DND-41 (cell line): ENCODE data around the gene SORT1.

Experiments used
- ATAC-seq: fragments of 200-7000 bp; cut with Tn5 transposase; 3 replicates; pipeline ENCODE4 v1.9.1; 2021; ENCODE audit warnings: low read depth; ENCODE audit not compliant: insufficient read depth
- DNase-seq: peaks from one replicate; pipeline ENCODE4 v3.0.0-alpha.2; 2020
- H2AFZ ChIP-seq: 2 replicates; pipeline ENCODE4 v1.6.0; 2012; ENCODE audit warnings: low read depth, low read length
- H3K27ac ChIP-seq: 2 replicates; pipeline ENCODE4 v1.5.1; 2012; ENCODE audit warnings: low read length, inconsistent platforms
- H3K27me3 ChIP-seq: fragments of 200-600 bp; sonication (generic); 2 replicates; pipeline ENCODE4 v1.6.0; 2012; ENCODE audit warnings: low read length, mild to moderate bottlenecking, inconsistent platforms; ENCODE audit not compliant: insufficient read depth, poor library complexity
- H3K36me3 ChIP-seq: 2 replicates; pipeline ENCODE4 v1.5.1; 2012; ENCODE audit warnings: low read length, inconsistent platforms; ENCODE audit not compliant: insufficient read depth
- H3K4me1 ChIP-seq: 2 replicates; pipeline ENCODE4 v1.5.1; 2012; ENCODE audit warnings: mild to moderate bottlenecking, low read length; ENCODE audit not compliant: insufficient read depth
- H3K4me2 ChIP-seq: 2 replicates; pipeline ENCODE4 v1.6.0; 2012; ENCODE audit warnings: mild to moderate bottlenecking, moderate library complexity, low read length, inconsistent platforms; ENCODE audit not compliant: insufficient read depth
- H3K4me3 ChIP-seq, 2 experiments: fragments of 200-600 bp in 1 of 2; shearing (Covaris generic) in 1 of 2; 2 replicates each; pipeline ENCODE4 v1.5.1; 2012 to 2016; ENCODE audit warnings: inconsistent platforms in 2 of 2, low read length in 2 of 2, mild to moderate bottlenecking in 2 of 2, low read depth in 1 of 2, moderate library complexity in 1 of 2
- H3K79me2 ChIP-seq: 2 replicates; pipeline ENCODE4 v1.6.0; 2012; ENCODE audit warnings: low read length, inconsistent platforms; ENCODE audit not compliant: insufficient read depth
- H3K9ac ChIP-seq: 2 replicates; pipeline ENCODE4 v1.6.0; 2012; ENCODE audit warnings: low read depth, mild to moderate bottlenecking, inconsistent platforms, low read length, moderate library complexity
- H3K9me3 ChIP-seq: 2 replicates; pipeline ENCODE4 v1.5.1; 2012; ENCODE audit warnings: low read length, moderate library complexity, mild to moderate bottlenecking, inconsistent platforms; ENCODE audit not compliant: insufficient read depth, severe bottlenecking
- H4K20me1 ChIP-seq: 2 replicates; pipeline ENCODE4 v1.6.0; 2012; ENCODE audit warnings: low read length; ENCODE audit not compliant: insufficient read depth
- EZH2 ChIP-seq: IDR thresholded peaks from 3 replicates; pipeline ENCODE4 v1.6.1; 2012; ENCODE audit warnings: borderline replicate concordance, low read depth, mild to moderate bottlenecking, moderate library complexity, low read length, inconsistent platforms; ENCODE audit not compliant: severe bottlenecking
- TF ChIP-seq, protein P1 (sequence below): IDR thresholded peaks from 2 replicates; pipeline ENCODE4 v1.5.1; 2012; ENCODE audit warnings: borderline replicate concordance, low read length, moderate library complexity, mild to moderate bottlenecking; ENCODE audit not compliant: poor library complexity, severe bottlenecking; ENCODE audit errors: extremely low read depth

SORT1 gene

DNA sequence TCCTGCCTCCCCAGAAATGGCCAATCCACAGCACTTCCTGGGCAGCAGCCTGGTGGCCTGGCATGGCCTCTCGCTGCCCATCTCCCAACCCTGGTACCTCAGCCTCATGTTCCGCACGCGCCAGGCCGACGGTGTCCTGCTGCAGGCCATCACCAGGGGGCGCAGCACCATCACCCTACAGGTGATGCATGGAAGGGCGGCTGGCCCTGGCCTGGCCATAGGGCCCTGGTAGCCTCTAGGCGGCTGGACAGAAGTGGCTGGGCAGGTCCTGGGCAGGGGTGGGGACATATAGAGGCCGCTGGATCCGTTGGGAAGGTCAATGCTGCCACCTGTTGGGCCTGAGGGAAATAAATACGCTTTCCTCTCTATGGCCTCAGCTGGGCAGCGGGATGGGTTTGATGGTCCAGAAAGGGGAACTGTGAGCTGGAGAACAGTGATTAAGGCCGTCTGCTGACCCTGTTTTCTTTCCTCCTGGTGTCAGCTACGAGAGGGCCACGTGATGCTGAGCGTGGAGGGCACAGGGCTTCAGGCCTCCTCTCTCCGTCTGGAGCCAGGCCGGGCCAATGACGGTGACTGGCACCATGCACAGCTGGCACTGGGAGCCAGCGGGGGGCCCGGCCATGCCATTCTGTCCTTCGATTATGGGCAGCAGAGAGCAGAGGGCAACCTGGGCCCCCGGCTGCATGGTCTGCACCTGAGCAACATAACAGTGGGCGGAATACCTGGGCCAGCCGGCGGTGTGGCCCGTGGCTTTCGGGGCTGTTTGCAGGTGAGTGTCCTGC is 133.9 kb downstream of the SORT1 start:
- no peaks in the 10 kb centered on the region for H3K9me3 ChIP-seq
- DNase-seq (peak; percentile 69), ATAC-seq (peak; percentile 88)
- no peaks in the 10 kb centered on the region for H3K27me3 ChIP-seq
- H3K79me2 ChIP-seq, result no peaks in the 10 kb centered on the region
- no peaks in the 10 kb centered on the region for H3K4me1 ChIP-seq
- no peak overlapping the region for H3K4me2 ChIP-seq
- H2AFZ ChIP-seq, result no peak overlapping the region
- no peak overlapping the region for H3K9ac ChIP-seq
- H3K4me3 ChIP-seq, result no peak overlapping the region
- H4K20me1 ChIP-seq, result no peaks in the 10 kb centered on the region
- TF ChIP-seq, protein P1, sequence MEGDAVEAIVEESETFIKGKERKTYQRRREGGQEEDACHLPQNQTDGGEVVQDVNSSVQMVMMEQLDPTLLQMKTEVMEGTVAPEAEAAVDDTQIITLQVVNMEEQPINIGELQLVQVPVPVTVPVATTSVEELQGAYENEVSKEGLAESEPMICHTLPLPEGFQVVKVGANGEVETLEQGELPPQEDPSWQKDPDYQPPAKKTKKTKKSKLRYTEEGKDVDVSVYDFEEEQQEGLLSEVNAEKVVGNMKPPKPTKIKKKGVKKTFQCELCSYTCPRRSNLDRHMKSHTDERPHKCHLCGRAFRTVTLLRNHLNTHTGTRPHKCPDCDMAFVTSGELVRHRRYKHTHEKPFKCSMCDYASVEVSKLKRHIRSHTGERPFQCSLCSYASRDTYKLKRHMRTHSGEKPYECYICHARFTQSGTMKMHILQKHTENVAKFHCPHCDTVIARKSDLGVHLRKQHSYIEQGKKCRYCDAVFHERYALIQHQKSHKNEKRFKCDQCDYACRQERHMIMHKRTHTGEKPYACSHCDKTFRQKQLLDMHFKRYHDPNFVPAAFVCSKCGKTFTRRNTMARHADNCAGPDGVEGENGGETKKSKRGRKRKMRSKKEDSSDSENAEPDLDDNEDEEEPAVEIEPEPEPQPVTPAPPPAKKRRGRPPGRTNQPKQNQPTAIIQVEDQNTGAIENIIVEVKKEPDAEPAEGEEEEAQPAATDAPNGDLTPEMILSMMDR, result peak; percentile 89
- no peak for TF ChIP-seq EZH2
- no peaks in the 10 kb centered on the region; the same call in 1 of the 2 replicates for H3K36me3 ChIP-seq
- no peak overlapping the region for H3K27ac ChIP-seq

DNA sequence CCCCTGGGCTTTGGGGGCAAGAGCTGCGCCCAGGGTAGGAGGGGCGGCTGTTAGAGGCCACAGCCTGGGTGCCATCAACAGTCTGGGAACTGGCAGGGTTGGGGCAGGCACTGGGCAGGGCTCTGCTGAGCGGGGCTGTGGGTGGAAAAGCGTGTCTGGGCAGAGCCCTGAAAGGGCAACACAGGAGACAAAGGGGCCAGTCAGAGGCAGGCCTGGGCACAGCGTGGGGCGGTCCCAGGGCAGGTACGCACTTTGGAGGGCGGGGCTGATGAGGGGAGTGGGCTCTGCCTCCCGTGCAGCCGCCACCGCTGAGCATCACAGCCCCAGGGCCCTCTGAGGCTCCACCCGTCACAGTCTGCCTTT is 134.5 kb downstream of the SORT1 start:
- Histone ChIP-seq H4K20me1 (no peaks in the 10 kb centered on the region), H3K4me2 (no peak overlapping the region), H3K4me1 (no peaks in the 10 kb centered on the region), H3K36me3 (no peaks in the 10 kb centered on the region), H3K9ac (no peak overlapping the region), H3K27me3 (no peaks in the 10 kb centered on the region), H2AFZ (no peak overlapping the region), H3K4me3 (no peak overlapping the region), H3K9me3 (no peaks in the 10 kb centered on the region), H3K27ac (no peak overlapping the region), H3K79me2 (no peaks in the 10 kb centered on the region)
- no peak for DNase-seq
- TF ChIP-seq EZH2, result no peak
- ATAC-seq, result peak; percentile 19; the same call in 2 of the 3 replicates

DNA sequence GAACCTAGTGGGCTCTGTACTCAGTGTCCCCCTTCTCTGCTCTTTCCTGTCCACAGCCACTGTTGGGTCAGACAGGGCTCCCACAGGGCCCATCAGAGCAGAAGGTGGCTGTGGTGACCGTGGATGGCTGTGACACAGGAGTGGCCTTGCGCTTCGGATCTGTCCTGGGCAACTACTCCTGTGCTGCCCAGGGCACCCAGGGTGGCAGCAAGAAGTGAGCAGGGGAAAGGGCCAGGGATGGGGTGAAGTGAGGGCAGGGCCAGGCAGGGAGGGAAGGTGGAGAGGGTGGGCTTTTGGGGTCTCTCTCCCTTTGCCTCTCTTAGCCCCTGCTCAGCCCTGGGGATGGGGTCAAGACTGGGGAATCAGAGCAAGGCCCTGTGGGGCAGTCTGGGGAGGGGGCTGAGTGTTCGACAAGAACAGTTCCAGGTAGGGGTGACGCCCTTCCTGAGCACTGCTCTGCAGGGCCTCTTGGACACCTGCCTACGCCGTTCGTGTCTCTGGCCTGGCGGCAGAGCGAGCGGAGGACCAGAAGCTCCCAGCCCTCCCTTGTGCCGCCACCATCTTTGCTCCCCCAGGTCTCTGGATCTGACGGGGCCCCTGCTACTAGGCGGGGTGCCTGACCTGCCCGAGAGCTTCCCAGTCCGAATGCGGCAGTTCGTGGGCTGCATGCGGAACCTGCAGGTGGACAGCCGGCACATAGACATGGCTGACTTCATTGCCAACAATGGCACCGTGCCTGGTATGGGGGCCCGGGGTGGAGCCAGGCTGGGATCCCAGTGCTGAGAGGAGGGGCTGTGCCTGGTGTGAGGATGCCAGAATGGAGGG is 135.3 kb downstream of the SORT1 start:
- Histone ChIP-seq H3K4me1 (no peaks in the 10 kb centered on the region), H3K4me3 (no peak overlapping the region), H3K79me2 (no peaks in the 10 kb centered on the region), H4K20me1 (no peaks in the 10 kb centered on the region; the same call in 1 of the 2 replicates), H2AFZ (no peak overlapping the region), H3K27me3 (no peaks in the 10 kb centered on the region), H3K9ac (no peak overlapping the region), H3K9me3 (no peaks in the 10 kb centered on the region), H3K36me3 (no peaks in the 10 kb centered on the region), H3K27ac (no peak overlapping the region), H3K4me2 (no peak overlapping the region)
- no peak for ATAC-seq
- TF ChIP-seq, protein P1, result no peak
- TF ChIP-seq EZH2, result no peak
- DNase-seq, result no peak

DNA sequence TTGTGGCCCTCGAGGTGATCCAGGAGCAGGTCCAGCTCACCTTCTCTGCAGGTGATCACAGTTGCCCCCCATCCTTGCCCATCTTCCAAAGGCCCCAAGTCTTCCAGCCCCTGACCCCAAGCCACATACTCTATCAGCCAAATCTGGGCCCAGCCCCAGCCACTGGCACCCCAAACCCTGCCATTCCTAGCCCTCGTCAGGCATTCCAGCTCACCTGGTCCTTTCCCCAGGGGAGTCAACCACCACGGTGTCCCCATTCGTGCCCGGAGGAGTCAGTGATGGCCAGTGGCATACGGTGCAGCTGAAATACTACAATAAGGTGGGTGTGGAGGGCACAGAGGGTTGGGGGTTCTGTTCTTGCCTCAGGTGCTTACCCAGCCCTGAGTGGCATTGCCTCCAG is 136.1 kb downstream of the SORT1 start:
- Histone ChIP-seq H3K9me3 (no peaks in the 10 kb centered on the region), H3K27me3 (no peaks in the 10 kb centered on the region), H3K27ac (no peak overlapping the region), H3K36me3 (no peaks in the 10 kb centered on the region), H3K79me2 (no peaks in the 10 kb centered on the region), H3K4me3 (no peak overlapping the region), H3K4me1 (no peaks in the 10 kb centered on the region), H3K4me2 (no peak overlapping the region), H3K9ac (no peak overlapping the region), H2AFZ (no peak overlapping the region), H4K20me1 (no peaks in the 10 kb centered on the region; the same call in 1 of the 2 replicates)
- no peak for ATAC-seq
- TF ChIP-seq, protein P1, result no peak
- no peak for TF ChIP-seq EZH2
- no peak for DNase-seq
